Middle frontal gyrus (tissue), 1 donor: ENCODE results near the gene CCL19.
"Not testable (repeated sequence)": the region's sequence is repeated elsewhere in the genome, so short reads cannot be mapped to it uniquely, and the experiment has no call there.

Experiments
- DNase-seq: peaks from one replicate; pipeline ENCODE4 v3.0.0-alpha.2; 2015; ENCODE audit warnings: low spot score; ENCODE audit errors: extremely low spot score

Gene CCL19

GRCh38 chr9:34690983-34691935, at the start of gene CCL19:
Gene CCL19 (minus strand): TSS chr9:34691276. CDS start chr9:34691139, 137 bp downstream.
- no peak for DNase-seq

GRCh38 chr9:34740176-34740575, 49.1 kb upstream of the CCL19 start:
- not testable (repeated sequence) for DNase-seq

GRCh38 chr9:34737677-34738260, 46.7 kb upstream of the CCL19 start:
- DNase-seq = no peak

GRCh38 chr9:34734720-34735119, 43.6 kb upstream of the CCL19 start:
- no peak for DNase-seq

GRCh38 chr9:34732886-34733285, 41.8 kb upstream of the CCL19 start:
- DNase-seq = no peak

- no peak for DNase-seq
Observed at GRCh38 chr9:34732478-34732877, 41.4 kb upstream of the CCL19 start.

GRCh38 chr9:34723141-34723540, 32.1 kb upstream of the CCL19 start:
- DNase-seq = no peak

- not testable (repeated sequence) for DNase-seq
Observed at GRCh38 chr9:34719769-34720025, 28.6 kb upstream of the CCL19 start.

- DNase-seq = no peak
Observed at GRCh38 chr9:34719021-34719768, 28.1 kb upstream of the CCL19 start.

- no peak for DNase-seq
Observed at GRCh38 chr9:34717996-34718614, 27.0 kb upstream of the CCL19 start.

- no peak for DNase-seq
Observed at GRCh38 chr9:34716711-34717110, 25.6 kb upstream of the CCL19 start.

GRCh38 chr9:34715639-34716215, 24.7 kb upstream of the CCL19 start:
- no peak for DNase-seq

- no peak for DNase-seq
Observed at GRCh38 chr9:34714007-34714406, 22.9 kb upstream of the CCL19 start.

- DNase-seq = no peak
Observed at GRCh38 chr9:34712140-34712539, 21.1 kb upstream of the CCL19 start.

GRCh38 chr9:34710023-34710422, 18.9 kb upstream of the CCL19 start, which contains the start of gene CCL21:
Gene CCL21 (minus strand): TSS chr9:34710136. CDS start chr9:34710066, 70 bp downstream.
- no peak for DNase-seq

- DNase-seq = no peak
Observed at GRCh38 chr9:34709196-34709978, 18.3 kb upstream of the CCL19 start.

- no peak for DNase-seq
Observed at GRCh38 chr9:34707130-34707529, 16.1 kb upstream of the CCL19 start.

GRCh38 chr9:34701769-34702736, 11.0 kb upstream of the CCL19 start:
- DNase-seq = peak; percentile 69

- peak; percentile 46 for DNase-seq
Observed at GRCh38 chr9:34701023-34701768, 10.1 kb upstream of the CCL19 start.
